Measurements from ENCODE around the gene GMNC.

The GMNC gene

GRCh38 chr3:190867071-190867470 is 4.6 kb upstream of the GMNC start:
- DNase-seq = no peak
- ATAC-seq (replicated peaks) = no peak
- H3K9me3 Mint-ChIP-seq = no peaks in the 10 kb centered on the region
- H3K4me1 Mint-ChIP-seq (ENCODE audit: low read depth in 2 of 2) = peaks cover 0 to 2% of the 10 kb centered on the region in 2 donors
- H3K4me3 Mint-ChIP-seq = no peak overlapping the region
- H3K27ac Mint-ChIP-seq = no peak overlapping the region
- H3K36me3 Mint-ChIP-seq (ENCODE audit: insufficient read depth) = no peaks in the 10 kb centered on the region
- H3K27me3 Mint-ChIP-seq = peaks cover 4 to 22% of the 10 kb centered on the region in 2 donors

GRCh38 chr3:190865828-190866227 is 3.3 kb upstream of the GMNC start:
- no peaks in the 10 kb centered on the region for H3K9me3 Mint-ChIP-seq
- peaks cover 14 to 34% of the 10 kb centered on the region in 2 donors for H3K27me3 Mint-ChIP-seq
- peaks cover 0 to 2% of the 10 kb centered on the region in 2 donors for H3K4me1 Mint-ChIP-seq (ENCODE audit: low read depth in 2 of 2)
- ATAC-seq (replicated peaks) (no peak), DNase-seq (no peak)
- no peaks in the 10 kb centered on the region for H3K36me3 Mint-ChIP-seq (ENCODE audit: insufficient read depth)
- H3K4me3 Mint-ChIP-seq = no peak overlapping the region
- no peak overlapping the region for H3K27ac Mint-ChIP-seq

GRCh38 chr3:190865419-190865818 is 2.9 kb upstream of the GMNC start:
- Mint-ChIP-seq H3K4me3 (no peak overlapping the region), H3K36me3 (ENCODE audit: insufficient read depth) (no peaks in the 10 kb centered on the region), H3K27me3 (peaks cover 14 to 38% of the 10 kb centered on the region in 2 donors), H3K27ac (no peak overlapping the region), H3K4me1 (ENCODE audit: low read depth in 2 of 2) (peaks cover 0 to 2% of the 10 kb centered on the region in 2 donors), H3K9me3 (no peaks in the 10 kb centered on the region)
- ATAC-seq (replicated peaks) (no peak), DNase-seq (no peak)

GRCh38 chr3:190864002-190864401 is 1.5 kb upstream of the GMNC start:
- ATAC-seq (replicated peaks) (no peak), DNase-seq (no peak)
- H3K4me1 Mint-ChIP-seq (ENCODE audit: low read depth in 2 of 2) = peaks cover 0 to 2% of the 10 kb centered on the region in 2 donors
- H3K27me3 Mint-ChIP-seq = peaks cover 14 to 41% of the 10 kb centered on the region in 2 donors
- H3K4me3 Mint-ChIP-seq = no peak overlapping the region
- no peaks in the 10 kb centered on the region for H3K9me3 Mint-ChIP-seq
- no peaks in the 10 kb centered on the region for H3K36me3 Mint-ChIP-seq (ENCODE audit: insufficient read depth)
- no peak overlapping the region for H3K27ac Mint-ChIP-seq

- H3K9me3 Mint-ChIP-seq = no peaks in the 10 kb centered on the region
- H3K4me1 Mint-ChIP-seq (ENCODE audit: low read depth in 2 of 2) = peaks cover 0 to 2% of the 10 kb centered on the region in 2 donors
- H3K4me3 Mint-ChIP-seq = peak overlapping the region in 1 of 2 donors; percentile 8
- DNase-seq (no peak), ATAC-seq (replicated peaks) (no peak)
- H3K27me3 Mint-ChIP-seq = peaks cover 14 to 41% of the 10 kb centered on the region in 2 donors
- H3K27ac Mint-ChIP-seq = no peak overlapping the region
- H3K36me3 Mint-ChIP-seq (ENCODE audit: insufficient read depth) = no peaks in the 10 kb centered on the region
These were observed 598 bp upstream of the GMNC start for GRCh38 chr3:190863119-190863465.

- DNase-seq (no peak), ATAC-seq (replicated peaks) (no peak)
- Mint-ChIP-seq H3K9me3 (no peaks in the 10 kb centered on the region), H3K27me3 (peaks cover 14 to 41% of the 10 kb centered on the region in 2 donors), H3K36me3 (ENCODE audit: insufficient read depth) (no peaks in the 10 kb centered on the region), H3K4me3 (no peak overlapping the region), H3K4me1 (ENCODE audit: low read depth in 2 of 2) (peaks cover 0 to 2% of the 10 kb centered on the region in 2 donors), H3K27ac (no peak overlapping the region)
These were observed 2.0 kb downstream of the GMNC start for GRCh38 chr3:190860521-190860920.

- Mint-ChIP-seq H3K27ac (no peak overlapping the region), H3K4me1 (ENCODE audit: low read depth in 2 of 2) (no peaks in the 10 kb centered on the region), H3K9me3 (peaks cover 0 to 5% of the 10 kb centered on the region in 2 donors), H3K36me3 (ENCODE audit: insufficient read depth) (no peaks in the 10 kb centered on the region), H3K4me3 (no peak overlapping the region), H3K27me3 (no peaks in the 10 kb centered on the region)
- ATAC-seq (replicated peaks) (no peak), DNase-seq (no peak)
These were observed 7.3 kb downstream of the GMNC start for GRCh38 chr3:190855151-190855550.

GRCh38 chr3:190854062-190854461 is 8.4 kb downstream of the GMNC start:
- DNase-seq (no peak), ATAC-seq (replicated peaks) (no peak)
- Mint-ChIP-seq H3K36me3 (ENCODE audit: insufficient read depth) (no peaks in the 10 kb centered on the region), H3K9me3 (peaks cover 0 to 5% of the 10 kb centered on the region in 2 donors), H3K4me1 (ENCODE audit: low read depth in 2 of 2) (no peaks in the 10 kb centered on the region), H3K27me3 (no peaks in the 10 kb centered on the region), H3K27ac (no peak overlapping the region), H3K4me3 (no peak overlapping the region)

- Mint-ChIP-seq H3K4me3 (no peak overlapping the region), H3K27ac (no peak overlapping the region), H3K27me3 (no peaks in the 10 kb centered on the region), H3K36me3 (ENCODE audit: insufficient read depth) (no peaks in the 10 kb centered on the region), H3K4me1 (ENCODE audit: low read depth in 2 of 2) (no peaks in the 10 kb centered on the region), H3K9me3 (peaks cover 0 to 5% of the 10 kb centered on the region in 2 donors)
- DNase-seq (no peak), ATAC-seq (replicated peaks) (no peak)
These were observed 9.0 kb downstream of the GMNC start for GRCh38 chr3:190853464-190853863.

GRCh38 chr3:190849607-190850006 is 12.9 kb downstream of the GMNC start:
- DNase-seq = no peak
- H3K4me1 Mint-ChIP-seq (ENCODE audit: low read depth in 2 of 2) = no peaks in the 10 kb centered on the region
- H3K9me3 Mint-ChIP-seq = peaks cover 0 to 5% of the 10 kb centered on the region in 2 donors
- H3K27ac Mint-ChIP-seq = no peak overlapping the region
- H3K4me3 Mint-ChIP-seq = no peak overlapping the region
- ATAC-seq (replicated peaks) = no peak
- no peaks in the 10 kb centered on the region for H3K27me3 Mint-ChIP-seq
- no peaks in the 10 kb centered on the region for H3K36me3 Mint-ChIP-seq (ENCODE audit: insufficient read depth)

GRCh38 chr3:190848870-190849269 is 13.6 kb downstream of the GMNC start:
- peaks cover 0 to 5% of the 10 kb centered on the region in 2 donors for H3K9me3 Mint-ChIP-seq
- H3K27ac Mint-ChIP-seq = no peak overlapping the region
- no peaks in the 10 kb centered on the region for H3K27me3 Mint-ChIP-seq
- DNase-seq = no peak
- no peaks in the 10 kb centered on the region for H3K4me1 Mint-ChIP-seq (ENCODE audit: low read depth in 2 of 2)
- no peak overlapping the region for H3K4me3 Mint-ChIP-seq
- no peak for ATAC-seq (replicated peaks)
- no peaks in the 10 kb centered on the region for H3K36me3 Mint-ChIP-seq (ENCODE audit: insufficient read depth)

GRCh38 chr3:190847436-190847835 is 15.1 kb downstream of the GMNC start:
- no peaks in the 10 kb centered on the region for H3K4me1 Mint-ChIP-seq (ENCODE audit: low read depth in 2 of 2)
- H3K27me3 Mint-ChIP-seq = no peaks in the 10 kb centered on the region
- no peak overlapping the region for H3K4me3 Mint-ChIP-seq
- peaks cover 0 to 4% of the 10 kb centered on the region in 2 donors for H3K9me3 Mint-ChIP-seq
- no peak overlapping the region for H3K27ac Mint-ChIP-seq
- no peaks in the 10 kb centered on the region for H3K36me3 Mint-ChIP-seq (ENCODE audit: insufficient read depth)
- DNase-seq = no peak
- no peak for ATAC-seq (replicated peaks)

GRCh38 chr3:190840146-190840545 is 22.3 kb downstream of the GMNC start:
- Mint-ChIP-seq H3K9me3 (peaks cover 0 to 6% of the 10 kb centered on the region in 2 donors), H3K4me1 (ENCODE audit: low read depth in 2 of 2) (no peaks in the 10 kb centered on the region), H3K4me3 (no peak overlapping the region), H3K27ac (no peak overlapping the region), H3K36me3 (ENCODE audit: insufficient read depth) (no peaks in the 10 kb centered on the region), H3K27me3 (no peaks in the 10 kb centered on the region)
- no peak for ATAC-seq (replicated peaks)
- DNase-seq = no peak

- ATAC-seq (replicated peaks) = no peak
- no peaks in the 10 kb centered on the region for H3K27me3 Mint-ChIP-seq
- DNase-seq = no peak
- H3K27ac Mint-ChIP-seq = no peak overlapping the region
- H3K36me3 Mint-ChIP-seq (ENCODE audit: insufficient read depth) = no peaks in the 10 kb centered on the region
- H3K4me3 Mint-ChIP-seq = no peak overlapping the region
- no peaks in the 10 kb centered on the region for H3K4me1 Mint-ChIP-seq (ENCODE audit: low read depth in 2 of 2)
- H3K9me3 Mint-ChIP-seq = peaks cover 8 to 11% of the 10 kb centered on the region in 2 donors
These were observed 31.3 kb downstream of the GMNC start for GRCh38 chr3:190831225-190831624.

- ATAC-seq (replicated peaks) = no peak
- H3K27ac Mint-ChIP-seq = no peak overlapping the region
- H3K4me1 Mint-ChIP-seq (ENCODE audit: low read depth in 2 of 2) = no peaks in the 10 kb centered on the region
- no peaks in the 10 kb centered on the region for H3K36me3 Mint-ChIP-seq (ENCODE audit: insufficient read depth)
- DNase-seq = no peak
- H3K27me3 Mint-ChIP-seq = no peaks in the 10 kb centered on the region
- no peak overlapping the region for H3K4me3 Mint-ChIP-seq
- H3K9me3 Mint-ChIP-seq = peaks cover 10 to 11% of the 10 kb centered on the region in 2 donors
These were observed 32.5 kb downstream of the GMNC start for GRCh38 chr3:190830031-190830430.

Measured in effector memory CD8-positive, alpha-beta T cell (primary cell).